Measurements from ENCODE around the gene MPHOSPH9.

DNA sequence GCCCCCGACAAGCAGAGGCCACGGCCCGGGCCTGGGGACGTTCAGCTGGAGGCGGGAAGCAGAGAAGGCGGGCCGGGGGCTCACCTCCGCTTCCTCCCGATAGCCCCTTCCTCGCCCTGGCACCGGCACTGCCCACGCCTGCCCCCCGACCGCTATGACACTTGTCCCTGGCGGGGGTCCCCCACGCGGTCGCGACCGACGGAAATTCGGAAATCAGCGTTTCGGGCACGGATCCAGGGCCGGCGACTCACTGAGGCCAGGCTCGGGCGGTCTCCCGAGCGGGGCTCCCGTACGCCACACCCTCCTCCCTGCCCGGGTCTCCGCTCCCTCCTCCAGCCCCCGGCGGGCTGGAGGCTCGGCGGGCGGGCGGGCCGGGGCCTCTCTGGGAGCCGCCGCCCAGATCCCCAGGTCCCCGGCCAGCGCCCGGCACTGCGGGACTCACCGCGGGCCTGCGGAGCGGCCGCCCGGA lies 82.6 kb downstream of the MPHOSPH9 start:
- TF ChIP-seq, protein P1, sequence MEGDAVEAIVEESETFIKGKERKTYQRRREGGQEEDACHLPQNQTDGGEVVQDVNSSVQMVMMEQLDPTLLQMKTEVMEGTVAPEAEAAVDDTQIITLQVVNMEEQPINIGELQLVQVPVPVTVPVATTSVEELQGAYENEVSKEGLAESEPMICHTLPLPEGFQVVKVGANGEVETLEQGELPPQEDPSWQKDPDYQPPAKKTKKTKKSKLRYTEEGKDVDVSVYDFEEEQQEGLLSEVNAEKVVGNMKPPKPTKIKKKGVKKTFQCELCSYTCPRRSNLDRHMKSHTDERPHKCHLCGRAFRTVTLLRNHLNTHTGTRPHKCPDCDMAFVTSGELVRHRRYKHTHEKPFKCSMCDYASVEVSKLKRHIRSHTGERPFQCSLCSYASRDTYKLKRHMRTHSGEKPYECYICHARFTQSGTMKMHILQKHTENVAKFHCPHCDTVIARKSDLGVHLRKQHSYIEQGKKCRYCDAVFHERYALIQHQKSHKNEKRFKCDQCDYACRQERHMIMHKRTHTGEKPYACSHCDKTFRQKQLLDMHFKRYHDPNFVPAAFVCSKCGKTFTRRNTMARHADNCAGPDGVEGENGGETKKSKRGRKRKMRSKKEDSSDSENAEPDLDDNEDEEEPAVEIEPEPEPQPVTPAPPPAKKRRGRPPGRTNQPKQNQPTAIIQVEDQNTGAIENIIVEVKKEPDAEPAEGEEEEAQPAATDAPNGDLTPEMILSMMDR (IDR thresholded peaks at IDR 0.05; ENCODE audit: extremely low read depth in 1 of 2, insufficient read depth in 1 of 2, low read depth in 1 of 2, low read length in 2 of 2) = no peak
- TF ChIP-seq POLR2AphosphoS5 (IDR thresholded peaks at IDR 0.05; ENCODE audit: insufficient read depth, low read depth, low read length) (no peak), EZH2 (IDR thresholded peaks at IDR 0.05; ENCODE audit: borderline replicate concordance, low read depth, low read length, severe bottlenecking) (no peak), POLR2A (IDR thresholded peaks at IDR 0.05; ENCODE audit: low read depth, low read length) (no peak), FOS (IDR thresholded peaks at IDR 0.05; ENCODE audit: borderline replicate concordance, insufficient read depth, low read length) (no peak)
